MCF 10A (cell line): ENCODE data around the gene MIOX. TPM values are rescaled to one million over a fixed set of nuclear protein-coding genes. Genes with fewer than 3 reads are reported as not detected.
A peak's percentile ranks its signal among the peaks of the same experiment; 100 is the strongest.

Source experiments
- BruUV-seq: library from RNA; stranded (reverse); fragments of 400-500 nt; replicated peaks from 2 replicates; lab custom pipeline; 2021; lab: Mats Ljungman, UMichigan
- CTCF ChIA-PET: fragments of 300-600 bp; sonication (Branson Sonifier 250); formaldehyde crosslinking; extraction: SDS; loops from one replicate; lab custom pipeline; 2021; ENCODE audit warnings: antibody characterized with exemption, inconsistent platforms; lab: Yijun Ruan, JAX
- POLR2A ChIA-PET: fragments of 300-600, 350-650 bp; sonication (Branson Sonifier 250); formaldehyde crosslinking; extraction: SDS; loops from one replicate; lab custom pipeline; 2020; ENCODE audit warnings: antibody characterized with exemption, inconsistent platforms; lab: Yijun Ruan, JAX
- DNase-seq: peaks from one replicate; pipeline ENCODE4 v3.0.0-alpha.2; 2018; ENCODE audit not compliant: unreplicated experiment
- H3K27ac Mint-ChIP-seq: one replicate; pipeline ENCODE4 v1.8.0; 2022; ENCODE audit warnings: mild to moderate bottlenecking, low read depth, mixed read lengths; ENCODE audit not compliant: unreplicated experiment
- H3K27me3 Mint-ChIP-seq: one replicate; pipeline ENCODE4 v1.8.0; 2022; ENCODE audit warnings: mixed read lengths; ENCODE audit not compliant: insufficient read depth, unreplicated experiment
- H3K36me3 Mint-ChIP-seq: one replicate; pipeline ENCODE4 v1.8.0; 2022; ENCODE audit warnings: mild to moderate bottlenecking, moderate library complexity, mixed read lengths; ENCODE audit not compliant: insufficient read depth, unreplicated experiment
- H3K4me1 Mint-ChIP-seq: one replicate; pipeline ENCODE4 v1.8.0; 2022; ENCODE audit warnings: mixed read lengths; ENCODE audit not compliant: insufficient read depth, unreplicated experiment
- H3K4me3 Mint-ChIP-seq: one replicate; pipeline ENCODE4 v1.8.0; 2022; ENCODE audit warnings: mild to moderate bottlenecking, moderate library complexity, mixed read lengths; ENCODE audit not compliant: unreplicated experiment
- H3K9me3 Mint-ChIP-seq: one replicate; pipeline ENCODE4 v1.8.0; 2022; ENCODE audit warnings: mixed read lengths; ENCODE audit not compliant: unreplicated experiment
- intact Hi-C: fragments of 100-400 bp; cut with micrococcal nuclease; formaldehyde crosslinking; loops from 2 replicates; pipeline ENCODE4 v1.14.1; 2022
- total RNA-seq: library from RNA; stranded (reverse); gene quantifications from 2 replicates; pipeline ENCODE4 v1.2.3, GENCODE V29; 2022
- TF ChIP-seq, protein P1 (sequence below): fragments of 200-600 bp; IDR thresholded peaks from one replicate; pipeline ENCODE4 v1.8.0; 2022; ENCODE audit warnings: antibody characterized with exemption, mild to moderate bottlenecking; ENCODE audit not compliant: unreplicated experiment

MIOX gene
- total RNA-seq, 1 experiment from 2014 or later = 0.63 TPM

GRCh38 chr22:50479721-50480120 is 6.9 kb upstream of the MIOX start:
- Mint-ChIP-seq H3K27ac (no peak overlapping the region), H3K36me3 (no peaks in the 10 kb centered on the region), H3K4me1 (peaks cover 12% of the 10 kb centered on the region), H3K4me3 (peak overlapping the region; percentile 50), H3K27me3 (no peaks in the 10 kb centered on the region), H3K9me3 (no peaks in the 10 kb centered on the region)
- ChIA-PET POLR2A (interaction anchor here (0.7 to 1.0 kb wide), 2 partner anchors 38 to 102 kb away, joined by 3 read pairs; no protein-coding TSS in a partner anchor), CTCF (interaction anchor here (0.6 kb wide), 1 partner anchor 210 kb away, joined by 4 read pairs; no protein-coding TSS in a partner anchor)
- TF ChIP-seq, protein P1, sequence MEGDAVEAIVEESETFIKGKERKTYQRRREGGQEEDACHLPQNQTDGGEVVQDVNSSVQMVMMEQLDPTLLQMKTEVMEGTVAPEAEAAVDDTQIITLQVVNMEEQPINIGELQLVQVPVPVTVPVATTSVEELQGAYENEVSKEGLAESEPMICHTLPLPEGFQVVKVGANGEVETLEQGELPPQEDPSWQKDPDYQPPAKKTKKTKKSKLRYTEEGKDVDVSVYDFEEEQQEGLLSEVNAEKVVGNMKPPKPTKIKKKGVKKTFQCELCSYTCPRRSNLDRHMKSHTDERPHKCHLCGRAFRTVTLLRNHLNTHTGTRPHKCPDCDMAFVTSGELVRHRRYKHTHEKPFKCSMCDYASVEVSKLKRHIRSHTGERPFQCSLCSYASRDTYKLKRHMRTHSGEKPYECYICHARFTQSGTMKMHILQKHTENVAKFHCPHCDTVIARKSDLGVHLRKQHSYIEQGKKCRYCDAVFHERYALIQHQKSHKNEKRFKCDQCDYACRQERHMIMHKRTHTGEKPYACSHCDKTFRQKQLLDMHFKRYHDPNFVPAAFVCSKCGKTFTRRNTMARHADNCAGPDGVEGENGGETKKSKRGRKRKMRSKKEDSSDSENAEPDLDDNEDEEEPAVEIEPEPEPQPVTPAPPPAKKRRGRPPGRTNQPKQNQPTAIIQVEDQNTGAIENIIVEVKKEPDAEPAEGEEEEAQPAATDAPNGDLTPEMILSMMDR = no peak
- no peak for DNase-seq
- intact Hi-C loops = no loop called here
- BruUV-seq = no TSS peak

DNA sequence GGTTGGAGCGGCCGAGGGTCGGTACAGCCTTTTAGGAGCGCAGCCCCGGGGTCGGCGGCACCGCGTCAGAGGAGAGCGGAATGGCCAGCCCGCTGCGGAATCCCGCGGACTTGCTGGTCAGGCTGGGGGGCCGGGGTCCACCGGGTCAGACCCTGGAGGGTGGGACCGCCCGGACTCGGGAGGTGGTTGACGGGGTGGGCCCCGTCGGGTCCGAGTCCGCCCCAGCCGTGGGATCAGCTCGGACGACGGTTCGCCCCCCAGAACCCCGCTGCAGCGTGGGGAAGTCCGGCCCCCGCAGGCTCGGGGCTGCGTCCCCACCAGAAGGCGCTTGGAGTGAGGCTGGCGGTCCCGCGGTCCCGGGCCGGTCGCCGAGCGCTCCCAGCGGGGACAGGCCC is 5.6 kb upstream of the MIOX start:
- Mint-ChIP-seq H3K9me3 (no peaks in the 10 kb centered on the region), H3K4me3 (peak overlapping the region; percentile 50), H3K4me1 (peaks cover 22% of the 10 kb centered on the region), H3K36me3 (no peaks in the 10 kb centered on the region), H3K27ac (no peak overlapping the region), H3K27me3 (no peaks in the 10 kb centered on the region)
- TF ChIP-seq, protein P1 = no peak
- no peak for DNase-seq
- ChIA-PET CTCF (no interaction called here), POLR2A (interaction anchor here (1.0 kb wide), 1 partner anchor 39 kb away, joined by 3 read pairs; no protein-coding TSS in a partner anchor)
- intact Hi-C loops = no loop called here
- no TSS peak for BruUV-seq

GRCh38 chr22:50481440-50482106 is 5.1 kb upstream of the MIOX start, which contains the start of gene ADM2:
ADM2 (plus strand) TSS chr22:50481543; CDS start chr22:50481848, 305 bp downstream.
- POLR2A ChIA-PET = no interaction called here
- intact Hi-C loops = no loop called here
- no peaks in the 10 kb centered on the region for H3K27me3 Mint-ChIP-seq
- H3K4me1 Mint-ChIP-seq = peaks cover 24% of the 10 kb centered on the region
- CTCF ChIA-PET = no interaction called here
- no TSS peak for BruUV-seq
- TF ChIP-seq, protein P1 = no peak
- no peak within 1 kb of the TSS for H3K27ac Mint-ChIP-seq
- no peaks in the 10 kb centered on the region for H3K9me3 Mint-ChIP-seq
- no peaks in the 10 kb centered on the region for H3K36me3 Mint-ChIP-seq
- H3K4me3 Mint-ChIP-seq = peak within 1 kb of the TSS; percentile 67
- DNase-seq = no peak

DNA sequence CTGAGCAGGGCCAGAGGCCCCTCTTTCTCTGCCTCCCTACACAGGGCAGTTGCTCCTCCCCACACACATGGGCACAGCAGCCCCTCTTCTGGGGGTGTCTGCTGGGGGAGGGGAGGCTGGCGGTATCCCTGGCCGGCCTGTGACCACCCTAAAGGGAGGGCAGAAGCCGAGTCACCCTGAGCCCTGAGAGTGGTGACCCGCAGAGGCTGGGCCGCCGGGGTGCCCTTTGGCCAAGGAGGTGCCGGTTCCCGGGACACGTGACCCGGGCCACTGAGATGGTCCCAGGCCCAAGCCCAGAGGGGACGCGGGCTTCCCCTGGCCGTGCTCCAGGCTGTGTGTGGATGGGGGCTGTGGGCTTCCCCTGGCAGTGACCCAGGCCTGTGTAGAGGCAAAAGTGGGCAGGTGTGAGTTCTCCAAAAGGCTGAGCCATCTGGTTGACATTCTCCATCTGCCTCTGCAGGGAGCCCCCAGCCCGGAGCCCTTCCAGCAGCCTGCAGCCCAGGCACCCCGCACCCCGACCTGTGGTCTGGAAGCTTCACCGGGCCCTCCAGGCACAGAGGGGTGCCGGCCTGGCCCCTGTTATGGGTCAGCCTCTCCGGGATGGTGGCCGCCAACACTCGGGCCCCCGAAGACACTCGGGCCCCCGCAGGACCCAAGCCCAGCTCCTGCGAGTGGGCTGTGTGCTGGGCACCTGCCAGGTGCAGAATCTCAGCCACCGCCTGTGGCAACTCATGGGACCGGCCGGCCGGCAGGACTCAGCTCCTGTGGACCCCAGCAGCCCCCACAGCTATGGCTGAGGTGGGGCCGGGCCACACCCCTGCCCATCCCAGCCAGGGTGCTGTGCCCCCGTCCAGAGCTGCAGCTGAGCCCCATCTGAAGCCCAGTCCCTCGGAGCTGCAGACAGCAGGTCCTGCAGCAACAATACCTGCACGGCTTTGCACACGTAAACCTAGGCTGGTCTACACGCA is 4.3 kb upstream of the MIOX start:
- intact Hi-C loops = no loop called here
- H3K27ac Mint-ChIP-seq = no peak overlapping the region
- H3K4me1 Mint-ChIP-seq = peaks cover 16% of the 10 kb centered on the region
- H3K9me3 Mint-ChIP-seq = no peaks in the 10 kb centered on the region
- H3K36me3 Mint-ChIP-seq = no peaks in the 10 kb centered on the region
- H3K27me3 Mint-ChIP-seq = no peaks in the 10 kb centered on the region
- ChIA-PET POLR2A (interaction anchor here (0.6 kb wide), 1 partner anchor 120 kb away, joined by 3 read pairs; no protein-coding TSS in a partner anchor), CTCF (no interaction called here)
- TF ChIP-seq, protein P1 = no peak
- H3K4me3 Mint-ChIP-seq = peak overlapping the region; percentile 67
- no TSS peak for BruUV-seq
- DNase-seq = no peak
